ENCODE data around the gene TAF6.
A peak's percentile ranks its signal among the peaks of the same experiment; 100 is the strongest.
"Not testable (repeated sequence)": the region's sequence is repeated elsewhere in the genome, so short reads cannot be mapped to it uniquely, and the experiment has no call there.

TAF6 gene

DNA sequence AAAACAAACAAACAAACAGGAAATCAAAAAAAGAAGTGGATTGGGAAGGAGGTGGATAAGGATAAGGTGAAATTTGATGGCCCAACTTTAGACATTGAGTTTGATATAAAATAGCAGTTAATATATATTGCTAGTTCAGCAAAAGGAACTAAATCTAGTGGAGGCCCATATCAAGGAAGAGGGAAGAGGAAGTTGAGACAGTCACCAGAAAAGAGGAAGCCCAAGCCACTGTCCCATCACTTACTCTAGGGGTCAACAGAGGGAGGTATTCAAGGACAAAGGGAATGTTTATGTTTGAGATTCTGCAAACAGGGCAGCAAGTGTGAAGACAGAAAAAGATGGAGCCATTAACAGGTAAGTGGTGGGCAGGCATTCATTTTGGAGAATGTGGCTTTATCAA is 33.2 kb upstream of the TAF6 start:
- no peak for DNase-seq

DNA sequence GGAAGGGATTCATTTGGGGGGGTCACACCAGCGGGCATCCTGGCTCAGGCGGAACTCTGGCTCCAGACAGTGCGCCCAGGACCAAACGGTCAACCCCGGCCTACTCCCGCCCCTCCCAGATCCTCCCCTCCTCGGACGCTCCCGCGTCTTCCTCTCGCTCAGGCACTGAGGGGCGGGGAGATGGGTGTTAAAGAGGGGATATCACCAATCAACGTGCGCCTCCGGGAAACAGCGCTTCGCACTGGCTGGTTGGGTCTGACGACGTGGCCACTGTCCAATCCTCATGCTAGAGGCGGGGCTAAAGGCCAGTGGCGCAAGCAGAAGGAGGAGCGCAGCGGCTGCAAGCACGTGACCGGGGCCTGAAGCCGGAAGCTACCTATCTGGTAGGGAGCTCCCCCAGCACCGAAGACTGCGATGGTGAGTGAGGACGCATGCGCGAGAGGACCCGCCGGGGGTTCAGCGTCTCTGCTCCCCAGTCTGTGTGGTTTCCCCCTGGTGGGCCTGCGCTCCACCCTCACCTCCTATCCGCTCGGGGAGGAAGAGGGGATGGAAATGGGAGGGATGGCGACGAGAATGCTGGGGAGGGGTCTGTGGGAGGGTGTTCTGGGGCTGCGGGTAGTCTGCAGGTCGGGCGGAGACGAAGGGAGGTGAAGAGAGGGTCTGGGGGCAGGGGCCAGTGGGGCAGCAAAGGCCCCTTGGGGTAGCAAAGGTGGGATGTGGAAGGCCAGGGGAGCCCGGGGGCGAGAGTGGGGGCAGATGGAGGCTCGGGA is 29.6 kb upstream of the TAF6 start, which contains the start of gene LAMTOR4:
Gene LAMTOR4 (plus strand): TSS at position 360 of the 770 bp plus-strand sequence. CDS start 55 bp downstream, at position 415.
- peak; percentile 99 for DNase-seq

DNA sequence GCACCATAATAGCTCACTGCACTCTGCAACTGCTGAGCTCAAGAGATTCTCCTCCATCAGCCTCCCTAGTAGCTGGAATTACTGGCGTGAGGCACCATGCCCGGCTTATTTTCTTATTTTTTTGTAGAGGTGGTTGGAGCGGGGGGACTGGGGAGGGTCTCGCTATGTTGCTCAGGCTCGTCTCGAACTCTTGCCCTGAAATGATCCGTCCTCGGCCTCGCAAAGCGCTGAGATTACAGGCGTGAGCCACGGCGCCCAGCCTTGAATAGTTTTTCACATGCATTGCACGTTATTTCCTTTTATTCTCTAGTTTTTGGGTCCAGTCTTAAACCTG is 29.0 kb upstream of the TAF6 start:
- no peak for DNase-seq

DNA sequence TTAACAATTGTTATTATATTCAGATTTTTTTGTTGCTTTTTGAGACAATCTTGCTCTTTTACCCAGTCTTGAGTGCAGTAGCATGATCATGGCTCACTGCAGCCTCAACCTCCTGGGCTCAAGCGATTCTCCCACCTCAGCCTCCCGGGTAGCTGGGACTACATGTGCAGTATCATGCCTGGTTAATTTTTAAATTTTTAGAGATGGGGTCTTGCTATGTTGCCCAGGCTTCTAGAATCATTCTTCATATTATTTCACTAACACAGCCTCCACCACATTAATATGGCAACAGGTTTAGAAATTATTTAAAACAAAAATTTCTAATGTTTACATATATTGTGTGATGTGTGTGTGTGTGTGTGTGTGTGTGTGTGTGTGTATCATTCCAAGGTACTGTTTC is 28.1 kb upstream of the TAF6 start:
- DNase-seq: no peak

DNA sequence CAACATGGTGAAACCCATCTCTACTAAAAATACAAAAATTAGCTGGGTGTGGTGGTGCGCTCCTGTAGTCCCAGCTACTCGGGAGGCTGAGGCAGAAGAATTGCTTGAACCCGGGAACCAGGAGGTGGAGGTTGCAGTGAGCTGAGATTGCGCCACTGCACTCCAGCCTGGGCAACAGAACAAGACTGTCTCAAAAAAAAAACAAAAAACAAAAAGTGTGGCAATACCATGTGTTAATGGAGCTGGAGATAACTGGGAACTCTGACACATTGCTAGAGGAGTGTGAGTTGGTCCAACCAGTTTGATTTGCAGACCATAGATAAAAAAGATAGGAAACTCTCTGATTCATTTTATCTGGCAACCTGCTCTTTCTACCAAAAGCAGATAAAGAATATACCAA is 27.2 kb upstream of the TAF6 start:
- DNase-seq: not testable (repeated sequence)

DNA sequence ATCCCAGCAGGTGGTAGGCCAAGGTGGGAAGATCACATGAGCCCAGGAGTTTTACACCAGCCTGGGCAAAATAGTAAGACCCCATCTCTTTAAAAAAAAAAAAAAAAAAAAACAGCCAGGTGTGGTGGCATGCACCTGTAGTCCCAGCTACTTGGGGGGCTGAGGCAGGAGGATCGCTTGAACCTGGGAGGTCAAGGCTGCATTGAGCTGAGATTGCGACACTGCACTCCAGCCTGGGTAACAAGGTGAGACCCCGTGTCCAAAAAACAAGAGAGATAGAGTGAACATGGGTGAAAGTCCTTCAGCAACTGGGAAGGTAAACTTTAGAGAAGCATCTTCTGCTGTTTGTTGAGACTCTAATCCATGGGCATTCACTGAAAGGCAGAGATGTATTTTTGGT is 23.3 kb upstream of the TAF6 start:
- no peak for DNase-seq

DNA sequence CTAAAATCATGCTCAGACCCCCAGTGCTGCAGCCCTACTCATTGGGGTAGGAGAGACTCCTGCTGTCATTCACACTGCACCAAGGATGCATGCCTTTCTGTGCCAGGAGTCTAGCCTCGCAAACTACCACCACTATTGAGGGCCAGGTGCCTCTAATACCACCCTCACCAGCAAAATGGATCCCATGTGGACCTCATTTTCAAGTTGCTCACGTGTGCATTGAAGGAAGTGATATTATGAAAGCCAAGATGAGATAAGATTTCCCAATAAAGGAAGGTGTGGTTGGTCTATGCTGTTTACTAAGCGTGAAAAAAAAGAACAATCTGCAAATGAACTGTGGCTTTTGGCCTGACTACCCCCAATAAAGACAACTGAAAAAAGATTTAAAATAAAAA is 22.4 kb upstream of the TAF6 start:
- no peak for DNase-seq

DNA sequence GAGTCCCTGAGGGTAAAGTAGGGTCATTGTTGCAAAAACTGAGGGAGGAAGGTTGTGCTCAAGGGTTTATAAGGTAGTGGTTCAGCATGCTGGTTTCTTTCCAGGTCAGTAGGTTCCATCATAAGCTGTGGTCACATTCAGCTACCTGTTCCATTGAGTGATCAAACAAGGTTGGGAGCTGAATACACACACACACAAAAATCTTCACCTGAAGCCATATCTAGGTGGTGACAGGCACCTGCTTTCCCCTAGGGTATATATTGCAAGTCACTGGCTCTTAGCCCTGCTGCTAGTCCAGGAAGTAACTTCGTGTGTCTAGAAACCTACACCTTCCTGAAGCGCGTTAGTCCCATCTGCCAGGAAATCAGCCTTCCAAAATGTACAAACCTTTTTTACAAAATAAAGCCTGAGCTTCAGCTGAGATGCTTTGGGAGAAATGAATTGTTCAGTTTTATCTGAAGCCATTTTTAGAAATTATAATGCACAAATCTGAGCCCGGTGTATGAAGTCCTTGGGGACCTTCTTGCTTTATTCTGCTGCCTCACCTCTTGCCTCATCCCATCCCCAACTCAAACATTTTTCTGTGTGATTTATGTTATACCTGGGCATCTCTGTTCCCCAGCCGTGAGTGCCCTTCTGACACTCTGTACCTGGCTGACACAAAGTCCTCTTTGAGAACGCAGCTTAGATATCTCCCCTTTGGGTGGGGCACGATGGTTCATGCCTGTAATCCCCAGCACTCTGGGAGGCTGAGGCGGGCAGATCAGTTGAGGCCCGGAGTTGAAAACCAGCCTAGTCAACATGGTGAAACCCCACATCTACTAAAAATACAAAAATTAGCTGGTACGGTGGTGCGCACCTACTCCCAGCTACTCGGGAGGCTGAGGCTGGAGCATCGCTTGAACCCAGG is 18.9 kb upstream of the TAF6 start:
- DNase-seq: peak; percentile 72

DNA sequence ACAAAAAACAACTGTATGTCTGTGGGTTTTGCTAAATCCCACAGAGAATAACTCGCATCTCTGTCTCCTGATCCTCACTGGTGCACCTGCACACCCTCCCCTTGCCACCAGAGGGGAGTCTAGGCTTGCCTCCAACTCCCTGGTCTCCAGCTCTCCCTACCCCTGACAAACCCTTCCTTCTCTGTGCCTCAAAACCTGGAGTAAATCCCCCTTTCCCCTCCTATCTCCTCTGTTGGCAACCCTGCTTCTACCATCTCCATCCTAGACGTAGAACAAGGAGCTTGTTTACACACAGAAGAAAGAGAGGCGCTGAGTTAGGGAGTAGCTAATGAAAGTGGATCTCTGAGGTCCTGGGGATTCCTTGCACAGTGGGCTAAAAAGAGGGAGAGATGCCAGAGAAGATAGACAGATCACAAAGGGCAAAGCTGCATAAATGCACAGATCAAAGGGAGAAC is 13.6 kb upstream of the TAF6 start:
- peak; percentile 27 for DNase-seq

DNA sequence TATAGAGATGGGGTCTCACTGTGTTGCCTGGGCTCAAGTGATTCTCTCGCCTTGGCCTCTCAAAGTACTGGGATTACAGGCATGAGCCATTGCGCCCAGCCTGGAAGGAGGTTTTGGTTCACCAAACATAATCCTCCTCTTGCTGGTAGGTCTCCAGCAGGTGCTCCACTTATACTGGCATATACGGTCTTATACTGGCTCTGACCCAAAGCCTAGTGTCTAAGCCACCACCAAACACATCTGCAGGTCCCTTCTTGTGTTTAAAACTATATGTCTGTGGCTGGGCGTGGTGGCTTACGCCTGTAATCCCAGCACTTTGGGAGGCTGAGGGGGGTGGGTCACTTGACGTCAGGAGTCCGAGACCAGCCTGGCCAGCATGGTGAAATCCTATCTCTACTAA is 13.0 kb upstream of the TAF6 start:
- no peak for DNase-seq

DNA sequence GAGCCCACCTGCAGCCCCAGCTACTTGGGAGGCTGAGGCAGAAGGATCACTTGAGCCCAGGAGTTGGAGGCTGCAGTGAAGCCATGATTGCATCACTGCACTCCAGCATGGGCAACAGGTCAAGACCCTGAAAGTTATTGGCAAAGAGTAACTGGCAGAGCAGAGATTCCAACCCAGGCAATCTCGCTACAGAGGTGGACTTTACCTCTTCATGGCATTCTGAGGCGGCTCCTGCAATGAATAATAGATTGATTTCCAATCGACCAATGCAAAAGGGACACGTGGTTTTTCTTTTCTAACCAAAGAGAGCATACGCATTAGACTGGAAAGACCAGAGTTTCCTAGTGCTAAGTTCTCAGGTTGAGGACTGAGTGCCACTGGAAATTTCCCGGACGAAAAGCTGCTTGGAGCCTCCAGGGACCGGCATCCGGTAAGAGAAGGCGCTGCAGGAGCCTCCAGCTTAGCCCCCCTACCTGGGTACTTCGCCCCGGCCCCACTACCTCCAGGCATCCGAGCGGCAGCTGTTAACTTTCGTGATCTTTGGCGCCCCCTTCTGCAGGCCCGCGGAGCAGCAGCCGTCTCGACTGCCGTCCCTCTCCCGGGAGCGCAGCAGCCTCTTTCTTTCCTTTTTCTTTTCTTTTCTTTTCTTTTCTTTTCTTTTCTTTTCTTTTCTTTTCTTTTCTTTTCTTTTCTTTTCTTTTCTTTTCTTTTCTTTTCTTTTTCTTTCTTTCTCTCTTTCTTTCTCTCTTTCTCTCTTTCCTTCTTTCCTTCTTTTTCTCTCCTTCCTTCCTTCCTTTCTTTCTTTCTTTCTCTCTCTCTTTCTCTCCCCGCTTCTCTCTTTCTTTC is 11.7 kb upstream of the TAF6 start:
- DNase-seq: peak; percentile 56

DNA sequence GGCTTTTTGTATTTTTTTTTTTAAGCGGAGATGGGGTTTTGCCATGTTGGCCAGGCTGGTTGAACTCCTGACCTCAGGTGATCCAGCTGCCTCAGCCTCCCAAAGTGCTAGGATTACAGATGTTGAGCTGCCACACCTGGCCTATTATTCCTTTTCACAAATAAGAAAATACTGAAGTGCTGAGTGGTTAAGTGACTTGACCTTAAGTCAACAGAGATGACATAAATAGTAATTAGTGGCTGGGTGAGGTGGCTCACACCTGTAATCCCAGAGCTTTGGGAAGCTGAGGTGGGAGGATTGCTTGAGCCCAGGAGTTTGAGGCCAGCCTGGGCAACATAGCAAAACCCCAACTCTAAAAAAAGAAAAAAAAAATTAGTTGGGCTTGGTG is 11.1 kb upstream of the TAF6 start:
- DNase-seq: not testable (repeated sequence)

DNA sequence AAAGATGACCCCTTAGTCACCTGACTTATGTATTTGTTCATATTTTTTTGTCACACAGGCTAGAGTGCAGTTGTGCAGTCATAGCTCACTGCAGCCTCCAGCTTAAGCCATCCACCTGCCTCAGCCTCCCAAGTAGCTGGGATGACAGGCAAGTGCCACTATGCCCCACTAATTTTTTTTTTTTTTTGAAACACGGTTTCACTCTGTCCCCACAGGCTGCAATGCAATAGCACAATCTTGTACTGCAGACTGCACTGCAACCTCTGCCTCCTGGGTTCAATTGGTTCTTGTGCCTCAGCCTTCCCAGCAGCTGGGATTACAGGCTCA is 9.4 kb upstream of the TAF6 start:
- DNase-seq: no peak

DNA sequence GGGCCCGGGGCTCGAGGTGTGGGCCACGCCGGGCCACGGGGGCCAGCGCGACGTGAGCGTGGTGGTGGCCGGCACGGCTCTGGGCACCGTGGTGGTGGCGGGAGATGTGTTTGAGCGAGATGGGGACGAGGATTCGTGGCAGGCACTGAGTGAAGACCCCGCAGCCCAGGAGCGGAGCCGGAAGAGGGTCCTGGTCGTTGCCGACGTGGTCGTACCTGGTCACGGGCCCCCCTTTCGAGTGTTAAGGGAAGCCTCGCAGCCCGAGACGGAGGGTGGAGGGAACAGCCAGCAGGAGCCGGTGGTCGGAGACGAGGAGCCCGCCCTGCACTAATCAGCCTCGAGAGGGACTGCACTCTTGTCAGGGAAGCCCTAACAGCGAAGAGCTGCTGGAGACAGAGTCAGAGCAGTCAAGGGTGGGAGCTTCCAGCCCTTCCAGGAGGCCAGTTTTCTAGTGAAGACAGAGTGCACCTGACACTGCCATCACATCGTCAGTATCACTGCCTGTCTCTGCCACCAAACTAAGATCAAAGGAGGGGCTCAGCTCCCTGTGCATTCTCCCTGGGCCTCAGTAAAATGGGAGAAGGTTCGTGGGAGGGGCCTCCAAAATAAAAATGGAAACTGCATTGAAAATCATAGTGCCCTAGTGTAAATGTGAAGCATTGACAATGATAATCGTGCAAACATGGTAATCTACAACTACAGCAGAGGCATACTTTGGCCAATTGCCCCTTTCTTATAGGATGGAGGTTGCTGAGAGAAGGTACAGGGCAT is 8.9 kb upstream of the TAF6 start:
- no peak for DNase-seq

DNA sequence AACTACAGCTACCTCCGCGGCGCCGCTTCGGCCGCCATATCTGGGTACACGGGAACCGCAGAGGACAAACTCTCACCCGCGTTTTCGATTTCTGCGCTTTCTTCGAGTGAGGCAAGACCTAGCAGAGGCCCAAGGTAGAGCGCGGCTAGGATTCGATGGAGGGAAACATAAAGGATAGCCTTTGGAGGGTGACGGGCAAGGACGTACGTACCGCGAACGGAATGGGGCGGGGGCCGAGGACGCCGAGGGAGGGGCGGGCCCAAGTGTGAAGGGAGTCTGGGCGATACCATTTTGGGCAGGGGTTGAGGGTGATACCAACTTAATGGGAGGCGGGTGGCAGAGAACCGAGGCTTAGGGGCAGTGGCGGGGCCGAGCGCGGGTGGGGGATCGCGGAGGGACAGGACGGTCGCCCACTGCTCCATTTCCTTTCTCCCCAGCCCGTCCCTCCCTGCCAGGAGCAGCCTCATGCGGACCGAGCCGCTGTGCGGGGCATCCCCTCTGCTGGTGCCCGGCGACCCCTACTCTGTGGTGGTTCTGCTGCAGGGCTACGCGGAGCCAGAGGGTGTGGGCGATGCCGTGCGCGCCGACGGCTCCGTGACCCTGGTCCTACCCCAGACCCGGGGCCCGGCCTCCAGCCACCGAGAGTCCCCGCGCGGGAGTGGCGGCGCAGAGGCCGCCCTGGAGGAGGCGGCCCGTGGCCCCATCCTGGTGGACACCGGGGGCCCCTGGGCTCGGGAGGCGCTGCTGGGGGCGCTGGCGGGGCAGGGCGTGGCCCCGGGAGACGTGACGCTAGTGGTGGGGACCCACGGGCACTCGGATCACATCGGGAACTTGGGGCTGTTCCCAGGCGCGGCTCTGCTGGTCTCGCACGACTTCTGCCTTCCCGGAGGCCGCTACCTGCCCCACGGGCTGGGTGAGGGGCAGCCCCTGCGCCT is 8.0 kb upstream of the TAF6 start, which contains the start of gene MBLAC1:
Gene MBLAC1 (plus strand): TSS at position 37 of the 935 bp plus-strand sequence. CDS start 429 bp downstream, at position 466.
- DNase-seq: peak; percentile 78

DNA sequence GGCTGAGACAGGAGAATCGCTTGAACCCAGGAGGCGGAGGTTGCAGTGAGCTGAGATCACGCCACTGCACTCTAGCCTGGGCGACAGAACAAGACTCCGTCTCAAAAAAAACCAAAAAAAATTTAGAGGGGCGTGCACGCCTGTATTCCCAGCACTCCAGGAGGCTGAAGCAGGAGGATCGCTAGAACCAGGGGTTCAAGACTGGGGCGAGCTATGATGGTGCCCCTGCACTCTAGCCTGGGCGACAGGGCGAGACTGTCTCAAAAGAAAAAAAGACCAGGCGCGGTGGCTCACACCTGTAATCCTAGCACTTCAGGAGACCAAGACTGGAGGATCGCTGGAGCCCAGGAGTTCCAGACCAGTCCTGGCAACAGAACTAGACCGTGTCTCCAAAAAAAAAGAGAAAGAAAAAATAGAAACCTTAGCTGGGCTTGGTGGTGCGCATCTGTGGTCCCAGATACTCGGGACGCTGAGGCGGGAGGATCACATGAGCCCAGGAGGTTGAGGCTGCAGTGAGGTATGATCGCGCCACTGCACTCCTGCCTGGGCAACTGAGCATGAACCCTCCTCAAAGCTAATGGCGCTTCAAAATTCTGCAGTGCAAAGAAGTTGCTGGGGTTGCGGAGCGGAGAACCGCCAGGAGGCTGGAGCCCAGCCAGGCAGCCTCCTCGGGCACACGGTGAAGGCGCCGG is 7.2 kb upstream of the TAF6 start:
- no peak for DNase-seq

DNA sequence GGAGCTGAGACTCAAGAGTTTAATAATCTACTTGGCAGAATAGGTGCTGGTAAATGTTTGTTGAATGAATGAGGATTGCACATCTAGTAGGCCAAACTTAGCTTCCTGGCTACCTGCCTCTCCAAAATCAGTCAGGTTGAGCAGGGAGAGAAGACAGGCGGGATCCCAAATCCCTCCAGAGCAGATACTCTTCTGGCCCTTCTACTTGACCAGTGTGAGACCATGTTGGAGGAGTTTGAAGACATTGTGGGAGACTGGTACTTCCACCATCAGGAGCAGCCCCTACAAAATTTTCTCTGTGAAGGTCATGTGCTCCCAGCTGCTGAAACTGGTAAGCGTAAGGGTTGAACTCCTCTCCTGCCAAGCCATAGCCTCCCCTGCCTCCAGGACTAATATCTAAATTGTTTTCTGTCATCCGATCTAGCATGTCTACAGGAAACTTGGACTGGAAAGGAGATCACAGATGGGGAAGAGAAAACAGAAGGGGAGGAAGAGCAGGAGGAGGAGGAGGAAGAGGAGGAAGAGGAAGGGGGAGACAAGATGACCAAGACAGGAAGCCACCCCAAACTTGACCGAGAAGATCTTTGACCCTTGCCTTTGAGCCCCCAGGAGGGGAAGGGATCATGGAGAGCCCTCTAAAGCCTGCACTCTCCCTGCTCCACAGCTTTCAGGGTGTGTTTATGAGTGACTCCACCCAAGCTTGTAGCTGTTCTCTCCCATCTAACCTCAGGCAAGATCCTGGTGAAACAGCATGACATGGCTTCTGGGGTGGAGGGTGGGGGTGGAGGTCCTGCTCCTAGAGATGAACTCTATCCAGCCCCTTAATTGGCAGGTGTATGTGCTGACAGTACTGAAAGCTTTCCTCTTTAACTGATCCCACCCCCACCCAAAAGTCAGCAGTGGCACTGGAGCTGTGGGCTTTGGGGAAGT is 5.4 kb upstream of the TAF6 start:
- DNase-seq: no peak

DNA sequence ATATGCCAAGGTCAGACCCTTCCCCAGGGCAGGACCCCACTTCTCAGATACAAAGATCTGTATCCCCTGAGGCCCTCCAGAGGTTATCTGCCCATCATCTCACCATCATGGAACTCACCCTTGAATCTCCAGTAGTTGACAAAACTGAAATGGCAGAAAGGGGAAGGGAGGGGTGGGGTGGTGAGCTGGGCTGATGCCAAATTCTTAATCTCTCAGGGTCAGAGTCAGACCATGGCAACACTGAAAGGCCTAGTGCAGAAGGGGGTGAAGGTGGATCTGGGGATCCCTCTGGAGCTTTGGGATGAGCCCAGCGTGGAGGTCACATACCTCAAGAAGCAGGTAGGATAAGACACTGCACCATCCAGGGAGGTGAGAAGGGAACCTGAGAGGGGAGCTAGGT is 3.4 kb upstream of the TAF6 start:
- no peak for DNase-seq

DNA sequence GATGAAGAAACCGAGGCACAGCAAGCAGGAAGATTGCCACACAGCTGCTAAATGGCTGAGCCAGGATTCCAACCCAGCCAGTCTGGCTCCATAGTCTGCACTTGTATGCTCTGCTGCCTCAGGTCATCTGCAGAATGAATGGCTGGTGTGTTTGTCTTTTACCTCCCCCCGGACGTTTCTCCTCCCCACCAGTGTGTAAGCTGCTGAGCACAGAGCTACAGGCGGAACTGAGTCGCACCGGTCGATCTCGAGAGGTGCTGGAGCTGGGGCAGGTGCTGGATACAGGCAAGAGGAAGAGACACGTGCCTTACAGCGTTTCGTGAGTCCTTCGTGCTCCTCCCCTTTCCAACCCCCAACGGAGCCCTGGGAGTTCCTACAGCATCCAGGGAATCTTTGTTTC is 2.9 kb upstream of the TAF6 start:
- peak; percentile 98 for DNase-seq

DNA sequence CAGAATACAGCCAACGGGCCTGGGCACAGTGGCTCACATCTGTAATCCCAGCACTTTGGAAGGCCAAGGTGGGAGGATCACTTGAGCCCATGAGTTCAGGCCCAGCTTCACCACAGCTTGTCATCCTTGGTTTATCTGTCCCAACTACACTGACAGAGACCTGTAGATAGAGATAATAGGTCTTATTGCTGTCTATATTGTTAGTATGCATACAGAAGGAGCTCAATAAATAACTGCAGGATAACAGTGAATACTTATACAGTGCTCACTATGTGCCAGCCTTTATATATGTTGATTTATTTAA is 1.5 kb upstream of the TAF6 start:
- DNase-seq: no peak

Measured in DMS153 (cell line).